ENCODE data around the gene CD5L. TPM values are rescaled to one million over a fixed set of nuclear protein-coding genes. Genes with fewer than 3 reads are reported as not detected.

Gene CD5L
- total and polyA plus RNA-seq, 2 of the 13 experiments (the other 11 are each of a cell fraction or from before 2014, with no cell fraction given): not detected

- no peaks in the 10 kb centered on the region; a peak in 1 of 5 replicates for H3K27me3 ChIP-seq (ENCODE audit: control insufficient read depth in 1 of 2, insufficient read depth in 2 of 2, low read length in 2 of 2)
- H3K79me2 ChIP-seq (ENCODE audit: insufficient read depth, low read length): no peaks in the 10 kb centered on the region
- no peaks in the 10 kb centered on the region; the same call in none of the 2 replicates for H3K9me3 ChIP-seq (ENCODE audit: low read length)
- H3K9ac ChIP-seq (ENCODE audit: insufficient read depth, low read depth, low read length): no peak overlapping the region
- H3K36me3 ChIP-seq (replicated peaks in 1 of 2; ENCODE audit: control insufficient read depth in 1 of 2, insufficient read depth in 2 of 2, low read length in 2 of 2): no peaks in the 10 kb centered on the region
- DNase-seq (ENCODE audit: low spot score) (no peak), FAIRE-seq (no peak), ATAC-seq (no peak)
- H3K4me3 ChIP-seq (replicated peaks in 1 of 3; ENCODE audit: insufficient read depth in 1 of 3, low read depth in 2 of 3, low read length in 3 of 3): no peak overlapping the region
- in situ Hi-C loops (cut with HindIII; ENCODE audit: extremely low pct_ligation_motif_present, low pct_unique_long_range_greater_than_20kb) (no loop called here), intact Hi-C loops (cut with micrococcal nuclease; ENCODE audit: unreplicated experiment) (no loop called here)
- TF ChIP-seq ZNF557 (CRISPR knock-in tag; IDR thresholded peaks at IDR 0.05): no peak
- TF ChIP-seq MAF1 (CRISPR knock-in tag; IDR thresholded peaks at IDR 0.05; ENCODE audit: borderline replicate concordance): no peak
- no peak for TF ChIP-seq SRSF1 (optimal IDR thresholded peaks at IDR 0.05; ENCODE audit: low read depth, low read length)
- TF ChIP-seq, protein P1, sequence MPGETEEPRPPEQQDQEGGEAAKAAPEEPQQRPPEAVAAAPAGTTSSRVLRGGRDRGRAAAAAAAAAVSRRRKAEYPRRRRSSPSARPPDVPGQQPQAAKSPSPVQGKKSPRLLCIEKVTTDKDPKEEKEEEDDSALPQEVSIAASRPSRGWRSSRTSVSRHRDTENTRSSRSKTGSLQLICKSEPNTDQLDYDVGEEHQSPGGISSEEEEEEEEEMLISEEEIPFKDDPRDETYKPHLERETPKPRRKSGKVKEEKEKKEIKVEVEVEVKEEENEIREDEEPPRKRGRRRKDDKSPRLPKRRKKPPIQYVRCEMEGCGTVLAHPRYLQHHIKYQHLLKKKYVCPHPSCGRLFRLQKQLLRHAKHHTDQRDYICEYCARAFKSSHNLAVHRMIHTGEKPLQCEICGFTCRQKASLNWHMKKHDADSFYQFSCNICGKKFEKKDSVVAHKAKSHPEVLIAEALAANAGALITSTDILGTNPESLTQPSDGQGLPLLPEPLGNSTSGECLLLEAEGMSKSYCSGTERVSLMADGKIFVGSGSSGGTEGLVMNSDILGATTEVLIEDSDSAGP (CRISPR knock-in tag; IDR thresholded peaks at IDR 0.05; ENCODE audit: borderline replicate concordance): no peak
- no peak for TF ChIP-seq TEF (CRISPR knock-in tag; IDR thresholded peaks at IDR 0.05)
- no peak for TF ChIP-seq PHF21A (CRISPR knock-in tag; IDR thresholded peaks at IDR 0.05)
- no peak for TF ChIP-seq THRA (CRISPR knock-in tag; IDR thresholded peaks at IDR 0.05; ENCODE audit: borderline replicate concordance)
- TF ChIP-seq HNRNPUL1 (IDR thresholded peaks at IDR 0.05; ENCODE audit: low read depth, low read length): no peak
- no peak for TF ChIP-seq USF2 (IDR thresholded peaks at IDR 0.05; ENCODE audit: low read depth, low read length)
- no peak for TF ChIP-seq USF2 (CRISPR knock-in tag; IDR thresholded peaks at IDR 0.05; ENCODE audit: borderline replicate concordance)
- BruUV-seq (replicated peaks): no TSS peak
- no peaks in the 10 kb centered on the region for H4K20me1 ChIP-seq (ENCODE audit: insufficient read depth, low read length)
- H3K4me2 ChIP-seq (ENCODE audit: low read depth, low read length): no peak overlapping the region
- H3K4me1 ChIP-seq (ENCODE audit: insufficient read depth, low read length): no peaks in the 10 kb centered on the region
- CTCF ChIA-PET (ENCODE audit: low intra/inter-chr PET ratio, low total read pairs): no interaction called here
- POLR2A ChIA-PET: no interaction called here
- WGBS (ENCODE audit: low lambda C conversion rate): 5% methylated on average over 1 of the region's 1 CpG
- no peak overlapping the region for H3K27ac ChIP-seq (ENCODE audit: extremely low read length, insufficient read depth, low read length)
- H2AFZ ChIP-seq (ENCODE audit: low read length): no peak overlapping the region
These were observed 56.4 kb downstream of the CD5L start for GRCh38 chr1:157785248-157785647.

Measured in HepG2 (cell line).